ENCODE data around the gene GPR137. TPM values are rescaled to one million over a fixed set of nuclear protein-coding genes. Genes with fewer than 3 reads are reported as not detected.

Gene GPR137
- total and polyA plus RNA-seq, 4 donors: 6.7 to 22.2 (median 9.0) TPM

GRCh38 chr11:64281957-64282770, 3.5 kb upstream of the GPR137 start (continued):
- TF ChIP-seq ZBTB33 (IDR thresholded peaks at IDR 0.05): no peak
- no peak for TF ChIP-seq YY1 (IDR thresholded peaks at IDR 0.05)
- TF ChIP-seq FOXA1 (IDR thresholded peaks at IDR 0.05): no peak
- no peak for TF ChIP-seq ATF3 (IDR thresholded peaks at IDR 0.05)
- no peak for TF ChIP-seq EGR1 (IDR thresholded peaks at IDR 0.05; ENCODE audit: low read depth in 2 of 2)
- TF ChIP-seq RAD21 (IDR thresholded peaks at IDR 0.05): no peak
- no peak for TF ChIP-seq MAX (IDR thresholded peaks at IDR 0.05)

GRCh38 chr11:64283092-64283491, 2.6 kb upstream of the GPR137 start:
- Histone ChIP-seq H3K27me3 (ENCODE audit: control insufficient read depth in 4 of 4, insufficient read depth in 4 of 4, low read length in 3 of 4) (no peaks in the 10 kb centered on the region), H3K9me3 (ENCODE audit: control insufficient read depth in 4 of 4, low read length in 3 of 4) (no peaks in the 10 kb centered on the region), H3K4me3 (ENCODE audit: low read depth in 1 of 3, low read length in 3 of 3) (no peak overlapping the region), H3K36me3 (ENCODE audit: control insufficient read depth in 4 of 4, insufficient read depth in 3 of 4, low read depth in 1 of 4, low read length in 3 of 4) (peaks cover 0 to 11% (median 4%) of the 10 kb centered on the region in 4 donors), H3K27ac (ENCODE audit: low read depth in 1 of 2, low read length in 2 of 2) (no peak overlapping the region), H3K4me1 (ENCODE audit: control insufficient read depth in 4 of 4, insufficient read depth in 4 of 4, low read length in 3 of 4) (peaks cover 2 to 27% (median 23%) of the 10 kb centered on the region in 4 donors), H3K9ac (ENCODE audit: low read depth in 1 of 2, low read length in 2 of 2) (peak overlapping the region in 1 of 2 donors; percentile 3)
- no peak for TF ChIP-seq RAD21 (IDR thresholded peaks at IDR 0.05)
- no peak for TF ChIP-seq YY1 (IDR thresholded peaks at IDR 0.05)
- no peak for TF ChIP-seq ZBTB33 (IDR thresholded peaks at IDR 0.05)
- TF ChIP-seq CTCF (IDR thresholded peaks at IDR 0.05; ENCODE audit: low read depth, low read length, missing input control): no peak
- TF ChIP-seq FOXA2 (IDR thresholded peaks at IDR 0.05): no peak
- no peak for TF ChIP-seq RXRA (IDR thresholded peaks at IDR 0.05)
- no peak for TF ChIP-seq MAX (IDR thresholded peaks at IDR 0.05)
- no peak for TF ChIP-seq HNF4G (IDR thresholded peaks at IDR 0.05)
- TF ChIP-seq JUND (IDR thresholded peaks at IDR 0.05): no peak
- TF ChIP-seq EGR1 (IDR thresholded peaks at IDR 0.05; ENCODE audit: low read depth in 2 of 2): no peak
- TF ChIP-seq HNF4A (conservative IDR thresholded peaks at IDR 0.05): no peak
- DNase-seq (ENCODE audit: low spot score): no peak
- WGBS: 93% methylated on average over 3 of the region's 3 CpGs
